ENCODE measurements around the gene KIF5C. TPM values are rescaled to one million over a fixed set of nuclear protein-coding genes. Genes with fewer than 3 reads are reported as not detected.

The KIF5C gene
- total and polyA plus RNA-seq, 2 of the 13 experiments (the other 11 are each of a cell fraction or from before 2014, with no cell fraction given) = 0.15 to 0.20 TPM

GRCh38 chr2:148875387-148876051, 492 bp downstream of the KIF5C start (continued):
- TF ChIP-seq ZNF407 (CRISPR knock-in tag; IDR thresholded peaks at IDR 0.05; ENCODE audit: not compliant biosample characterization) = no peak
- TF ChIP-seq ZBTB37 (CRISPR knock-in tag; IDR thresholded peaks at IDR 0.05) = no peak
- no peak for TF ChIP-seq ZNF24 (IDR thresholded peaks at IDR 0.05)
- no peak for TF ChIP-seq MLLT10 (CRISPR knock-in tag; IDR thresholded peaks at IDR 0.05)
- TF ChIP-seq PCBP2 (optimal IDR thresholded peaks at IDR 0.05; ENCODE audit: low read depth, low read length, poor library complexity, severe bottlenecking) = no peak
- no peak for TF ChIP-seq ZFP90 (CRISPR knock-in tag; IDR thresholded peaks at IDR 0.05; ENCODE audit: borderline replicate concordance)
- TF ChIP-seq BRD4 (CRISPR knock-in tag; IDR thresholded peaks at IDR 0.05) = no peak
- TF ChIP-seq TP53 (CRISPR knock-in tag; conservative IDR thresholded peaks at IDR 0.05) = no peak
